CD4-positive, alpha-beta T cell treated with Interferon gamma for 1 hour (primary cell): ENCODE measurements around the gene TMEM151A.
"Not testable (repeated sequence)": the region's sequence is repeated elsewhere in the genome, so short reads cannot be mapped to it uniquely, and the experiment has no call there.

ENCODE experiments used
- DNase-seq: peaks from one replicate; pipeline ENCODE4 v3.0.0-alpha.2; 2020

TMEM151A gene

GRCh38 chr11:66291706-66292542 is at the start of gene TMEM151A:
Gene TMEM151A, plus strand, starts transcription at chr11:66291894. Its CDS starts 120 bp downstream, at chr11:66292014.
- no peak for DNase-seq

GRCh38 chr11:66242095-66242765 is 49.5 kb upstream of the TMEM151A start:
- DNase-seq, result no peak

GRCh38 chr11:66243782-66244535 is 47.7 kb upstream of the TMEM151A start:
- DNase-seq, result no peak

GRCh38 chr11:66247295-66247694 is 44.4 kb upstream of the TMEM151A start:
- DNase-seq, result no peak

- DNase-seq, result no peak
Observed at GRCh38 chr11:66247801-66248200, 43.9 kb upstream of the TMEM151A start.

GRCh38 chr11:66248903-66249302 is 42.8 kb upstream of the TMEM151A start:
- no peak for DNase-seq

- DNase-seq, result no peak
Observed at GRCh38 chr11:66251809-66252208, 39.9 kb upstream of the TMEM151A start.

- DNase-seq, result not testable (repeated sequence)
Observed at GRCh38 chr11:66253081-66253480, 38.6 kb upstream of the TMEM151A start.

GRCh38 chr11:66258473-66258893 is 33.2 kb upstream of the TMEM151A start:
- DNase-seq, result no peak

GRCh38 chr11:66259225-66259624 is 32.5 kb upstream of the TMEM151A start:
- no peak for DNase-seq

GRCh38 chr11:66259956-66260355 is 31.7 kb upstream of the TMEM151A start:
- DNase-seq, result no peak

- no peak for DNase-seq
Observed at GRCh38 chr11:66261578-66261977, 30.1 kb upstream of the TMEM151A start.

- no peak for DNase-seq
Observed at GRCh38 chr11:66262191-66262590, 29.5 kb upstream of the TMEM151A start.

GRCh38 chr11:66262696-66263095 is 29.0 kb upstream of the TMEM151A start:
- no peak for DNase-seq

GRCh38 chr11:66263231-66263630 is 28.5 kb upstream of the TMEM151A start:
- DNase-seq, result no peak

- DNase-seq, result no peak
Observed at GRCh38 chr11:66263785-66264184, 27.9 kb upstream of the TMEM151A start.

- DNase-seq, result no peak
Observed at GRCh38 chr11:66264383-66264782, 27.3 kb upstream of the TMEM151A start.

GRCh38 chr11:66264914-66265313 is 26.8 kb upstream of the TMEM151A start:
- DNase-seq, result peak; percentile 14

GRCh38 chr11:66265531-66266377 is 25.9 kb upstream of the TMEM151A start:
- no peak for DNase-seq

GRCh38 chr11:66266378-66267038 is 25.2 kb upstream of the TMEM151A start:
- DNase-seq, result no peak

GRCh38 chr11:66267039-66267378 is 24.7 kb upstream of the TMEM151A start:
- DNase-seq, result no peak
